ENCODE measurements around the gene NUDT2. TPM values are rescaled to one million over a fixed set of nuclear protein-coding genes. Genes with fewer than 3 reads are reported as not detected.
"Not testable (repeated sequence)": the region's sequence is repeated elsewhere in the genome, so short reads cannot be mapped to it uniquely, and the experiment has no call there.

NUDT2 gene
- total RNA-seq, 6 experiments from 2014 or later = 4.9 to 13.7 (median 11.2) TPM

DNA sequence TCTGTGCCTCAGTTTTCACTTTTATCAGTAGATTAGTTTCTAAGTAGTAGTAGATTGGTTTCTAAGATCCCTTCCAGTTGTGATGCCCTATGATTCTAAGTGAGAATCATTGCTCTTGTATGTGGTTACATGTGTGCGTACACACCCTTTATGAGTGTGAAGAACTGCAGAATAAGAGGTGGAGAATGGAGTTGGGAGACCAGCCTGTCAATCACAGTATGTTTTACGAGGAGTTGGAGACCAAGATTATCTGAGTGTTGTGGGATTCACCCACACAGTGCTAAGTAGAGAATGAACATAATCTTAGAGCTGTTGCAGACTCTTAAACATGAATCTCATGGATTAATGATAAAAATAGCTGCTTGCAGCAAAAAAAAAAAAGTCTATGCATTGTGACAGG lies 37.9 kb upstream of the NUDT2 start:
- no peaks in the 10 kb centered on the region for H3K27me3 ChIP-seq
- H3K9me3 ChIP-seq = no peaks in the 10 kb centered on the region
- no peaks in the 10 kb centered on the region for H3K4me1 ChIP-seq
- DNase-seq (no peak), ATAC-seq (no peak)
- no peak overlapping the region for H3K27ac ChIP-seq
- WGBS (ENCODE audit: insufficient coverage, low coverage, low lambda C conversion rate, missing lambda C conversion rate) = 95% methylated on average over 2 of the region's 2 CpGs
- intact Hi-C loops (cut with DNase I) = no loop called here
- TF ChIP-seq, protein P1, sequence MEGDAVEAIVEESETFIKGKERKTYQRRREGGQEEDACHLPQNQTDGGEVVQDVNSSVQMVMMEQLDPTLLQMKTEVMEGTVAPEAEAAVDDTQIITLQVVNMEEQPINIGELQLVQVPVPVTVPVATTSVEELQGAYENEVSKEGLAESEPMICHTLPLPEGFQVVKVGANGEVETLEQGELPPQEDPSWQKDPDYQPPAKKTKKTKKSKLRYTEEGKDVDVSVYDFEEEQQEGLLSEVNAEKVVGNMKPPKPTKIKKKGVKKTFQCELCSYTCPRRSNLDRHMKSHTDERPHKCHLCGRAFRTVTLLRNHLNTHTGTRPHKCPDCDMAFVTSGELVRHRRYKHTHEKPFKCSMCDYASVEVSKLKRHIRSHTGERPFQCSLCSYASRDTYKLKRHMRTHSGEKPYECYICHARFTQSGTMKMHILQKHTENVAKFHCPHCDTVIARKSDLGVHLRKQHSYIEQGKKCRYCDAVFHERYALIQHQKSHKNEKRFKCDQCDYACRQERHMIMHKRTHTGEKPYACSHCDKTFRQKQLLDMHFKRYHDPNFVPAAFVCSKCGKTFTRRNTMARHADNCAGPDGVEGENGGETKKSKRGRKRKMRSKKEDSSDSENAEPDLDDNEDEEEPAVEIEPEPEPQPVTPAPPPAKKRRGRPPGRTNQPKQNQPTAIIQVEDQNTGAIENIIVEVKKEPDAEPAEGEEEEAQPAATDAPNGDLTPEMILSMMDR (IDR thresholded peaks at IDR 0.05) = no peak
- no peak for TF ChIP-seq POLR2A (IDR thresholded peaks at IDR 0.05)
- H3K36me3 ChIP-seq = no peaks in the 10 kb centered on the region
- H3K4me3 ChIP-seq = no peak overlapping the region

DNA sequence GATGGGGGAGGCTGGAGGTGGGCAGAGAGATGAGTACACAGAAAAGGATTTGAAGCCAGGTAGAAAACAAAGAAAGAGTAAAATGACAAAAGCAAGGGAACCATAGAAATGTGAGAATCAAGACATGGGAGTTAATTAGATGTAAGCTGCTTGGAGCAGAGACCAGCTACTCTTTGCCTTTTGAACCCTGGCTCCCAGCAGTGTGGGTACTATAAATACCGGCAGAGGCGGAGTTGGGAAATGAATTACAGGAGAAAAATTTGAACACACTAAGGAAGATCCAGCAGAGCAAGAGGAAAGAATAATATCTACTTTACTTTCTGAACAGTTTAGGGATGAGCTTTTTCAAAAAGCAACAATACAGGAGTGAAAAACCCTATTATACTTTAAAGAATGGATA lies 36.8 kb upstream of the NUDT2 start:
- no peaks in the 10 kb centered on the region for H3K36me3 ChIP-seq
- H3K9me3 ChIP-seq = no peaks in the 10 kb centered on the region
- no peak overlapping the region for H3K4me3 ChIP-seq
- TF ChIP-seq, protein P1 (IDR thresholded peaks at IDR 0.05) = no peak
- no peak for TF ChIP-seq POLR2A (IDR thresholded peaks at IDR 0.05)
- DNase-seq (no peak), ATAC-seq (no peak)
- H3K27me3 ChIP-seq = no peaks in the 10 kb centered on the region
- intact Hi-C loops (cut with DNase I) = no loop called here
- no peaks in the 10 kb centered on the region for H3K4me1 ChIP-seq
- 17% methylated on average over 2 of the region's 2 CpGs for WGBS (ENCODE audit: insufficient coverage, low coverage, low lambda C conversion rate, missing lambda C conversion rate)
- no peak overlapping the region for H3K27ac ChIP-seq

DNA sequence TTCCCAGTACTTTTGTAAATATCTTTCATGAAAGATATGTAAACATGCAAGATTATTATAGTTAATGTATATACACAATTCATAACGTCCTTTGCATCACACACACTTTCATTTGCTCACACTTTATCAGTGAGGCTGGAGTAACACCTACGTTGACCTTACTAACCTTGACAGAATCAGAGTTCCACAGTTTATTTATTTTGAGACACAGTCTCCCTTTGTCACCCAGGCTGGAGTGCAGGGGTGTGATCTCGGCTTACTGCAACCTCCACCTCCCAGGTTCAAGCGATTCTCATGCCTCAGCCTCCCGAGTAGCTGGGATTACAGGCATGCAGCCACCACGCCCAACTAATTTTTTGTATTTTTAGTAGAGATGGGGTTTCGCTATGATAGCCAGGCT lies 28.3 kb upstream of the NUDT2 start:
- not testable (repeated sequence) for H3K36me3 ChIP-seq

DNA sequence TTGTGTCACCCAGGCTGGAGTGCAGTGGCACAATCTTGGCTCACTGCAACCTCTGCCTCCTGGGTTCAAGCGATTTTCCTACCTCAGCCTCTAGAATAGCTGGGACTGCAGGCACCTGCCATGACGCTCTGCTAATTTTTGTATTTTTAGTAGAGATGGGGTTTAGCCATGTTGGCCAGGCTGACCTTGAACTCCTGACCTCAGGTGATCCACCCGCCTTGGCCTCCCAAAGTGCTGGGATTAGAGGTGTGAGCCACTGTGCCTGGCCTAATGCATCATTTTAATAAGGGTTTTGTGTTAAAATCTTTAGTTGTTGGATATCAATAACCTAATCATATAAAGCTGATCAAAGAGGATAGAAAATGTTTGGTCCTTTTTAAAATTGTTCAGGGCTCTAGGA lies 21.1 kb upstream of the NUDT2 start:
- H3K9me3 ChIP-seq; H3K4me1 ChIP-seq; H3K4me3 ChIP-seq; ATAC-seq; H3K27me3 ChIP-seq; H3K36me3 ChIP-seq; H3K27ac ChIP-seq; DNase-seq; intact Hi-C loops (cut with DNase I): not testable (repeated sequence)
- 100% methylated on average over 1 of the region's 3 CpGs for WGBS (ENCODE audit: insufficient coverage, low coverage, low lambda C conversion rate, missing lambda C conversion rate)

More for the DNA sequence above, 28.3 kb upstream of the NUDT2 start:
- H3K27ac ChIP-seq; H3K4me3 ChIP-seq; H3K4me1 ChIP-seq; intact Hi-C loops (cut with DNase I); ATAC-seq; H3K9me3 ChIP-seq; H3K27me3 ChIP-seq; DNase-seq: not testable (repeated sequence)
- WGBS (ENCODE audit: insufficient coverage, low coverage, low lambda C conversion rate, missing lambda C conversion rate) = 74% methylated on average over 6 of the region's 7 CpGs

DNA sequence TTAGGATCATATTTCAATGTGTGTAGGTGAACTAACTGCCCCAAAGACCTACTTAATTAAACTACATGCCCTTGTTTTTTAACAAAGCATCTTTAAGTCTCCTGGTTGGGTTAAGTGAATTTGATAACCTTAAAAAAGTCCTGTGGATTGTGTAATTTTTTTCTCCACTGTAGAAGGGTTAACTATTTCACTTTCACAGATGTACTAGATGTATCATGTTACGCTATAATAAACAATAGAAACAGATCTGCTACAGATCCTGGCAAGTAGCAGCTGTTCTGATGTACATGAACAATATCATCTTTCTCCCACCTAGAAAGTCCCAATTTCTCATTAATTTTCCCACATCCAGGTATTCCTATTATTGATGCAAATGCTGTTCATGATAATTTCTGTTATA lies 19.2 kb upstream of the NUDT2 start:
- 100% methylated on average over 1 of the region's 1 CpG for WGBS (ENCODE audit: insufficient coverage, low coverage, low lambda C conversion rate, missing lambda C conversion rate)
- TF ChIP-seq, protein P1 (IDR thresholded peaks at IDR 0.05) = no peak
- no peak for TF ChIP-seq POLR2A (IDR thresholded peaks at IDR 0.05)
- ATAC-seq (no peak), DNase-seq (no peak)
- H3K27me3 ChIP-seq = no peaks in the 10 kb centered on the region
- intact Hi-C loops (cut with DNase I) = no loop called here
- no peak overlapping the region for H3K4me3 ChIP-seq
- H3K4me1 ChIP-seq = no peaks in the 10 kb centered on the region
- H3K27ac ChIP-seq = no peak overlapping the region
- no peaks in the 10 kb centered on the region for H3K36me3 ChIP-seq
- H3K9me3 ChIP-seq = no peaks in the 10 kb centered on the region
